GM12878 (cell line): ENCODE measurements around the gene TBKBP1. TPM values are rescaled to one million over a fixed set of nuclear protein-coding genes. Genes with fewer than 3 reads are reported as not detected.
A peak's percentile ranks its signal among the peaks of the same experiment; 100 is the strongest.

ENCODE experiments used
- ATAC-seq: fragments of 200-7000 bp; cut with Tn5 transposase; 3 replicates; pipeline ENCODE4 v1.9.1; 2020; ENCODE audit warnings: mild to moderate bottlenecking, moderate library complexity
- BruUV-seq: library from RNA; stranded (reverse); fragments of 400-500 nt; replicated peaks from 2 replicates; lab custom pipeline; 2021; lab: Mats Ljungman, UMichigan
- CTCF ChIA-PET: fragments of 300-600 bp; sonication (Branson Sonifier 250); formaldehyde crosslinking; extraction: SDS; loops from one replicate; lab custom pipeline; 2021; ENCODE audit warnings: inconsistent platforms; lab: Yijun Ruan, JAX
- POLR2A ChIA-PET: fragments of 350-600 bp; formaldehyde crosslinking; extraction: SDS; loops from one replicate; lab custom pipeline; 2021; ENCODE audit warnings: inconsistent platforms; lab: Charles Lee
- RAD21 ChIA-PET: fragments of 300-600 bp; sonication (Branson Sonifier 250); formaldehyde crosslinking; loops from one replicate; lab custom pipeline; 2023; ENCODE audit warnings: antibody characterized with exemption; ENCODE audit not compliant: unreplicated experiment; lab: Charles Lee
- SMC1A ChIA-PET: fragments of 300-600 bp; sonication (Branson Sonifier 250); formaldehyde crosslinking; loops from one replicate; lab custom pipeline; 2023; ENCODE audit not compliant: unreplicated experiment, uncharacterized antibody; lab: Charles Lee
- DNase-seq: peaks from one replicate; pipeline ENCODE4 v3.0.0-alpha.2; 2011; ENCODE audit warnings: low read depth, low spot score
- FAIRE-seq: peaks from 3 replicates; lab custom pipeline; 2011; peaks lifted over from hg19 to GRCh38; lab: Jason Lieb, UNC
- H2AFZ ChIP-seq: 2 replicates; pipeline ENCODE4 v1.6.0; 2011; ENCODE audit warnings: low read depth, low read length, control low read depth; ENCODE audit not compliant: control insufficient read depth
- H3K27ac ChIP-seq: 2 replicates; pipeline ENCODE4 v1.5.1; 2011; ENCODE audit warnings: control low read depth; ENCODE audit not compliant: control insufficient read depth, insufficient read depth
- H3K27me3 ChIP-seq, 2 experiments: replicated peaks in 1 of 2; 2 replicates each; pipeline versions ENCODE4 v1.6.0 to v1.6.1; 2011; ENCODE audit warnings: low read length in 1 of 2; ENCODE audit not compliant: control insufficient read depth in 2 of 2, insufficient read depth in 2 of 2
- H3K36me3 ChIP-seq, 2 experiments: 2 replicates each; pipeline ENCODE4 v1.5.1; 2011; ENCODE audit warnings: low read length in 1 of 2; ENCODE audit not compliant: control insufficient read depth in 2 of 2, insufficient read depth in 2 of 2
- H3K4me1 ChIP-seq: 2 replicates; pipeline ENCODE4 v1.6.1; 2011; ENCODE audit warnings: mild to moderate bottlenecking, low read length, moderate library complexity, mixed read lengths; ENCODE audit not compliant: control insufficient read depth, insufficient read depth
- H3K4me2 ChIP-seq: 2 replicates; pipeline ENCODE4 v1.6.0; 2011; ENCODE audit warnings: control low read depth; ENCODE audit not compliant: control insufficient read depth, insufficient read depth
- H3K4me3 ChIP-seq: fragments of 200-600 bp; sonication (generic); 2 replicates; pipeline ENCODE4 v1.5.1; 2016
- H3K79me2 ChIP-seq: 2 replicates; pipeline ENCODE4 v1.6.0; 2011; ENCODE audit warnings: low read length; ENCODE audit not compliant: control insufficient read depth, insufficient read depth
- H3K9ac ChIP-seq: 2 replicates; pipeline ENCODE4 v1.8.0; 2011; ENCODE audit warnings: low read length, control low read depth, mixed read lengths; ENCODE audit not compliant: control insufficient read depth, insufficient read depth
- H3K9me3 ChIP-seq: replicated peaks from 3 replicates; pipeline ENCODE4 v1.5.1; 2011; ENCODE audit warnings: mild to moderate bottlenecking, low read length; ENCODE audit not compliant: control insufficient read depth, insufficient read depth
- H4K20me1 ChIP-seq: 2 replicates; pipeline ENCODE4 v1.6.0; 2011; ENCODE audit not compliant: control insufficient read depth, insufficient read depth
- CTCF ChIP-seq, 3 experiments: IDR thresholded peaks in 2 of 3; conservative IDR thresholded peaks in 1 of 3; 2 replicates each; pipeline ENCODE4 v1.5.1; 2011; ENCODE audit warnings: low read depth in 3 of 3, low read length in 3 of 3, mild to moderate bottlenecking in 3 of 3, control low read depth in 2 of 3, moderate library complexity in 2 of 3, inconsistent platforms in 1 of 3, mixed read lengths in 1 of 3; ENCODE audit not compliant: control insufficient read depth in 2 of 3, insufficient read depth in 1 of 3; ENCODE audit errors: extremely low read depth in 1 of 3
- GATAD2B ChIP-seq: fragments of 450-650 bp; conservative IDR thresholded peaks from 2 replicates; pipeline ENCODE4 v1.6.1; 2017; ENCODE audit warnings: low read depth, mild to moderate bottlenecking, moderate library complexity
- HDAC2 ChIP-seq: fragments of 200-600 bp; sonication (generic); IDR thresholded peaks from 2 replicates; pipeline ENCODE4 v1.6.1; 2017
- IKZF1 ChIP-seq: fragments of 450-650 bp; conservative IDR thresholded peaks from 2 replicates; pipeline ENCODE4 v1.6.1; 2017; ENCODE audit warnings: antibody characterized with exemption, mild to moderate bottlenecking
- IKZF2 ChIP-seq, 2 experiments: fragments of 450-650 bp; IDR thresholded peaks; 2 replicates each; pipeline ENCODE4 v1.6.1; 2017; ENCODE audit warnings: mild to moderate bottlenecking in 2 of 2, moderate library complexity in 2 of 2
- MTA2 ChIP-seq: fragments of 450-650 bp; IDR thresholded peaks from 2 replicates; pipeline ENCODE4 v1.6.1; 2016; ENCODE audit warnings: low read depth, mild to moderate bottlenecking, moderate library complexity
- MYB ChIP-seq: fragments of 150-350 bp; IDR thresholded peaks from 2 replicates; pipeline ENCODE4 v1.6.1; 2014; ENCODE audit warnings: mild to moderate bottlenecking, low read depth, low read length, borderline replicate concordance
- WGBS: methylation state at CpG from one replicate; pipeline ENCODE4 v1.1.6; 2016; ENCODE audit warnings: low lambda C conversion rate; ENCODE audit not compliant: insufficient replicate concordance, insufficient coverage; ENCODE audit errors: missing lambda C conversion rate; 5-methylcytosine and 5-hydroxymethylcytosine counted together
- in situ Hi-C: fragments of 300-500 bp; cut with MboI; formaldehyde crosslinking; loops from 9 replicates; pipeline ENCODE4 v1.14.3; 2018; ENCODE audit warnings: mixed read lengths
- intact Hi-C: fragments of 100-400 bp; cut with micrococcal nuclease; formaldehyde crosslinking; loops from one replicate; pipeline ENCODE4 v1.14.2; 2022; ENCODE audit not compliant: unreplicated experiment
- polyA plus RNA-seq, 11 experiments: library from polyadenylated mRNA; depleted of rRNA in 4 of 11; unstranded in 6 of 11; stranded (reverse) in 5 of 11; fragments of >200 nt; fragmentation: Nextera tagmentation in 4 of 11; fragmentation: Illumina TruSeq in 1 of 11; extraction: Ambion mirVana in 4 of 11; extraction: Trizol in 1 of 11; gene quantifications; 1 replicate in 1 of 11; 2 replicates in 10 of 11; pipeline versions ENCODE4 v1.2.1 to v1.2.3, GENCODE V29; 2011 to 2016; ENCODE audit warnings: inconsistent platforms in 2 of 11, missing spikeins in 2 of 11, low read depth in 1 of 11
- total RNA-seq, 4 experiments: library from RNA; depleted of rRNA in 3 of 4; stranded (reverse); fragments of >200 nt in 3 of 4; fragmentation: Illumina TruSeq in 1 of 4; extraction: Trizol in 1 of 4; gene quantifications; 2 replicates each; pipeline versions ENCODE4 v1.2.1 to v1.2.3, GENCODE V29; 2013 to 2021
- TF ChIP-seq, protein P1 (sequence below): IDR thresholded peaks from 2 replicates; pipeline ENCODE4 v1.6.1; 2012; ENCODE audit warnings: low read length, inconsistent platforms

The TBKBP1 gene
- total and polyA plus RNA-seq, 10 of the 15 experiments (the other 5 are each of a cell fraction or from before 2014, with no cell fraction given) = 0.11 to 2.7 (median 0.74) TPM; not detected in 3

DNA sequence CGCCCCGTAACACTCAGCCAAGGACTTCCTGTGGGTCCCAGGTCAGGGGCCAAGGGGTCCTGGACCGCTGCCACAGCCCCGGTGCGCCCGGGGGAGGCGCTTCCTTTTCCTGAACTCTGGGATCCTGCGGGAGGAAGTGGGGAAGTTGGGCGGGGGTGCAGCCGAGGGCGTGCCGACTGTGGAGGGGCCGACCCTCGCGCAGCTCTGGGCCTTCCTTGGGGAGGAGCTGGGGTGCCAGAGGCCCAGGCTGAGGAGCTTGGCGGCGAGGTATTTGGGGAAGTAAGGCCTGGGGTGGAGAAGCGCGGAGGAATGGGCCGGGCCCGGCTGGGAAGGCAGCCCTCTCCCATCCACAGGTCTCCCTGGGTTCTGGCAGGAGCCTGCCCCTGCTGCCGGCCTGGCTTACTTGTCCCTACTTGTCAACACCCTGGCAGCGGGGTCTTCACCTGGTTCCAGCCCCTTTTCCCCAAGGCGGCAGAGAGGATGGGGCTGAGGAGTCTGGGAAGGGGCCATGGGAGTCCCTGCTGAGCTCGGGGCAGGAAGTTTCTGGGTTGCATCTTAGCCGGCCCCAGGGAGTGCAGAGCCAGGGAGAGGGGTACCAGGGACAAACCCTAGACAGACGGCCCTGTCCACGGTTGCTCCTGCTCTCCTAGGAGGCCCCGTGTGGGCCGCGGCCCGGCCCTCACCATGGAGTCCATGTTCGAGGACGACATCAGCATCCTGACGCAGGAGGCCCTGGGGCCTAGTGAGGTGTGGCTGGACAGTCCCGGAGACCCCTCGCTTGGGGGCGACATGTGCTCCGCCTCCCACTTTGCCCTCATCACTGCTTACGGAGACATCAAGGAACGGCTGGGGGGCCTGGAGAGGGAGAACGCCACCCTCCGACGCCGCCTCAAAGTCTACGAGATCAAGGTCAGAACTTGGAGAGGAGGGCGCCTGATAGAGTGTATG, 1.7 kb downstream of the TBKBP1 start:
- H3K27me3 ChIP-seq = no peaks in the 10 kb centered on the region; a peak in 1 of 4 replicates
- peak overlapping the region; percentile 71; the same call in 1 of the 2 replicates for H3K4me3 ChIP-seq
- no peak for FAIRE-seq
- H3K4me2 ChIP-seq = peak overlapping the region; percentile 90
- no peak overlapping the region; the same call in 1 of the 2 replicates for H3K9ac ChIP-seq
- H4K20me1 ChIP-seq = no peaks in the 10 kb centered on the region; the same call in 1 of the 2 replicates
- H2AFZ ChIP-seq = peak overlapping the region; percentile 61
- CTCF ChIA-PET = interaction anchor here (1.5 to 6.8 kb wide), 4 partner anchors 19 to 106 kb away, joined by 3 to 242 read pairs (median 23); partner anchors contain the start of gene TBX21
- SMC1A ChIA-PET = interaction anchor here (1.6 to 2.3 kb wide), 2 partner anchors 23 to 46 kb away, joined by 6 to 13 read pairs; no protein-coding TSS in a partner anchor
- no peaks in the 10 kb centered on the region for H3K36me3 ChIP-seq
- TF ChIP-seq IKZF1 (peak; percentile 12), CTCF (IDR thresholded peaks at IDR 0.05 in 2 of 3, conservative IDR thresholded peaks at IDR 0.05 in 1 of 3; ENCODE audit: control insufficient read depth in 2 of 3, extremely low read depth in 1 of 3, insufficient read depth in 1 of 3, low read depth in 3 of 3, low read length in 3 of 3) (no peak), HDAC2 (no peak), GATAD2B (no peak; the same call in 1 of the 2 replicates), IKZF2 (IDR thresholded peaks at IDR 0.05) (peak in 1 of 2 experiments; percentile 30; a peak in 1 of 4 replicates), MTA2 (0 out of 2 replicates have a peak, but pooled peaks have one; percentile 29), MYB (no peak)
- TF ChIP-seq, protein P1, sequence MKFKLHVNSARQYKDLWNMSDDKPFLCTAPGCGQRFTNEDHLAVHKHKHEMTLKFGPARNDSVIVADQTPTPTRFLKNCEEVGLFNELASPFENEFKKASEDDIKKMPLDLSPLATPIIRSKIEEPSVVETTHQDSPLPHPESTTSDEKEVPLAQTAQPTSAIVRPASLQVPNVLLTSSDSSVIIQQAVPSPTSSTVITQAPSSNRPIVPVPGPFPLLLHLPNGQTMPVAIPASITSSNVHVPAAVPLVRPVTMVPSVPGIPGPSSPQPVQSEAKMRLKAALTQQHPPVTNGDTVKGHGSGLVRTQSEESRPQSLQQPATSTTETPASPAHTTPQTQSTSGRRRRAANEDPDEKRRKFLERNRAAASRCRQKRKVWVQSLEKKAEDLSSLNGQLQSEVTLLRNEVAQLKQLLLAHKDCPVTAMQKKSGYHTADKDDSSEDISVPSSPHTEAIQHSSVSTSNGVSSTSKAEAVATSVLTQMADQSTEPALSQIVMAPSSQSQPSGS = no peak
- no peaks in the 10 kb centered on the region for H3K9me3 ChIP-seq
- no peak overlapping the region for H3K27ac ChIP-seq
- ATAC-seq = no peak
- WGBS = 43% methylated on average over 39 of the region's 47 CpGs
- no TSS peak for BruUV-seq
- intact Hi-C loops = no loop called here
- H3K4me1 ChIP-seq = peaks cover 16% of the 10 kb centered on the region
- RAD21 ChIA-PET = interaction anchor here (1.5 to 9.9 kb wide), 3 partner anchors 20 to 90 kb away, joined by 3 to 142 read pairs (median 136); partner anchors contain the start of gene TBX21
- POLR2A ChIA-PET = interaction anchor here (0.9 to 9.2 kb wide), 2 partner anchors 12 to 21 kb away, joined by 3 to 76 read pairs; no protein-coding TSS in a partner anchor
- H3K79me2 ChIP-seq = no peaks in the 10 kb centered on the region
- in situ Hi-C loops = loop anchor here (10.0 kb wide), 1 partner anchor 109 kb away; no protein-coding TSS in a partner anchor
- no peak for DNase-seq
